HK-2 (cell line): Measurements from ENCODE around the gene TRMU.

Source experiments
- DNase-seq: peaks from one replicate; pipeline ENCODE4 v3.0.0-alpha.2; 2018; ENCODE audit not compliant: unreplicated experiment

TRMU gene

DNA sequence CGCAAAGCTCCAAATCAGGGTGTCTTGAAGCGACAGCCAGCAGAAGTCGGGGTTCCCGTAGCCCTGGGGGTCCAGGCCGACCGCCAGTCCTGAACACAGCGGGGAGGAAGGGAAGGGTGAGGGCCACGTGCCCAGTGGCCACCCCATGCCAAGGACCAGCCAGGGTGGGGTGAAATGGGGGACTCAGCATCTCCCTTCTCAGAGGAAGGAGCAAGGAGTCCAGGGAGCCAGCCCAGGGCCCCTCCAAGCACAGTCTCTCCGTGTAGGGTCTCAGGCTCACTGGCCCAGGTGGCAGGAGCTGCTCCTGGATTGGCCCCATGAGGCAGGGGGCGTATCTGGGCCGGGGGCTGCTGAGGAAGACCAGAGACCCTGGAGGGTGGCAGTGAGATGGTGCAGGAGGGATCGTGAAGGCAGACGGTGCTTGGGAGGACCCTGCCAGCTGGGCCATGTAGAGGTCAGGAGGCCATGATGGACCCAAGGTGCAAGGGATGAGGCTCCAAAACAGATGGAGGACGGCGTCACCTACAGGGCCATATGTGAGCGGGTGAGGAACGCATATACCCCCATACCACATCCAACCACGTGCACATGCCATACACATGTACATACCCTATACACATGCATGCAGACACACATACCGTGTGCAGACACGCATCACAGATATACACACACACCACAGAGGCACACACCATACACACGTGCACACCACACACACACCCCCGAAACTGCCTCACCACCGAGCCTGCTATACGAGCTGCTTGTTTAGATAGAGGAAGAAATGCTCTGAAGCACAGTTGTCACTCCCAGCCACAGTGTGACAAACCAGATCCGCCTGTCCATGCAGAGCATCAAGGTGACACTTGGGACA lies 34.4 kb downstream of the TRMU start:
- DNase-seq, result no peak

DNA sequence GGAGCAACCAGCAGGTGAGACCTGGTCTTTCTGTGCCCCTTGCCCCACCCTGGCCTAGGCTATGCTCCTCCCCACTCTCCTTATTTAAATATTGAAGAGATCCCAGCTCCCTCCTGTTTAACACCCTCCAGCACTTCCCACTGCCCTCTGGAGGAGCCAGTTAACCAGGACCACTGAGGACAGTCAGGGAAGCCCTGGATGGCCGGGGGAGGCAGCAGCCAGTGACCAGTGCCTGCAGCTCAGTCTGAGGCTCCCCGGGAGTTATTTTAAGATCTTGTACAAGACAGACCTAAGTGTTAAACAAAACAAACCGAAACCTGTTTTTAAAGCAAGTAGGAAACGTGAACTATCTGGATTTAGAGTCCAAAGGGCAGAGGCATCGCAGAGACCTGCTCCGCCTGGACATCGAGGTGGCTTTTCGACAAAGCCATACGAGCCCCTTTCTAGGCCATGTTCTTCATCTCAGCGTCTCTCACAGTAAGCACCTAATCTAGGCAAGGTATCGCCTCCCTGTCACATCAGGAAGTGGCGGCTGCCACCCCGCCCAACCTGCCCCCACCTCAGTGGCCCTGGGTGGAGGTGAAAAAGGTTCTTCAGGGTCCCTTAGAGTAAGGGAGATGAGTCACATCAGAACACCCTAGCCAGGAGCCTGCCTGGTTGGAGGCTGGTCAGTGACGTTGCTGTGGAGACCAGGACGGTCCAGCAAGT lies 35.2 kb downstream of the TRMU start:
- DNase-seq, result no peak

DNA sequence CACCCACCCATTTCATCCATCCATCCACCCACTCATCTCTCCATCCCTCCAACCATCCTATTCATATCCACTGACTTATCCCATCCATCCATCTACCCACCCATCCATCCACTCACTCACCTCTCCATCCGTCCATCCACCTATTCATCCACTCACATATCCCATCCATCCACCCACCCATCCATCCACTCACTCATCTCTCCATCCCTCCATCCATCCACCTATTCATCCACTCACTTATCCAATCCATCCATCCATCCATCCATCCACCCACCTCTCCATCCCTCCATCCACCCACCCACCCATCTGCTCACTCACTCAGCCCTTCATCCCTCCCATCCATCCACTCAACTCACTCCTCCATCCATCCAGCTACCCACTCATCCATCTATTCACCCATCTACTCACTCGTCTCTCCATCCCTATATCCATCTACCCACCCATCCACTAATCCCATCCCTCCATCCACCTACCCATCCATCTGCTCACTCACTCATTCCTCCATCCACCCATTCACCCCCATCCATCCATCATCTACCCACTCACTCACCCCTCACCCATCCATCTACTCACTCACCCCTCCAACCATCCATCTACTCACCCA lies 36.2 kb downstream of the TRMU start:
- DNase-seq, result no peak

DNA sequence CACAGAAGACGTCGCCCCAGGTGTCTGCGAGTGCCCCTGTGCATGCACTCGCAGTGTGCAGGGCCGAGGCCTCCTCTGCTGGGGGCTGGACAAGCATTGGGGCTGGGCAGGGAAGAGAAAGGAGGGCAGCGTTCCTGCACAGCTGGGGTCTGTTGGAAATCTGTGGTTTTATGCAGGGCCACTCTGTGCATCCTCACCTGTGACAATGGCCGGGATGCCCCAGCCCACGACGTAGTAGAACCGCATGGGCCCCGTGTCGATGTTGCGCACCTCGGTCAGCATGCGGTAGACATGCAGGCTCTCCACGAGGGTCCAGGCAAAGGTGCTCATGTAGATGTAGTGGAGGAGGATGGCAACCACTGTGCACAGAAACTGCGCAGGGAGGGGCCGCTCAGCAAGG lies 37.2 kb downstream of the TRMU start:
- no peak for DNase-seq

DNA sequence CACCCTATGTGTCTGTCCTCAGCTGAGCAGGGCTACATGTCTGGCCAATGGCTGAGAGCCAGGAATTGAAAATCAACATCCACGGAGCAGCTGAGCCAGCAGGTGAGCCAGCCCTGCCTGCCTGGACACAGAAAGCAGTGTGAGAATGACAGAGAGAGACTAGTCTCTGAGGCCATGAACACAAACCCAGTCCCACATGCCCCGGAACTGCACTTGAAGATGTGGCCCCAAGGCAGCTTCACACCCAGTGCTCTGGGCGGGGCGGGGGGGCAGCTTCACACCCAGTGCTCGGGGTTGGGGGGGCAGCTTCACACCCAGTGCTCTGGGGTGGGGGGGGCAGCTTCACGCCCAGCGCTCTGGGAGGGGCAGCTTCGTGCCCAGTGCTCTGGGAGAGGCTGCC lies 37.6 kb downstream of the TRMU start:
- no peak for DNase-seq

DNA sequence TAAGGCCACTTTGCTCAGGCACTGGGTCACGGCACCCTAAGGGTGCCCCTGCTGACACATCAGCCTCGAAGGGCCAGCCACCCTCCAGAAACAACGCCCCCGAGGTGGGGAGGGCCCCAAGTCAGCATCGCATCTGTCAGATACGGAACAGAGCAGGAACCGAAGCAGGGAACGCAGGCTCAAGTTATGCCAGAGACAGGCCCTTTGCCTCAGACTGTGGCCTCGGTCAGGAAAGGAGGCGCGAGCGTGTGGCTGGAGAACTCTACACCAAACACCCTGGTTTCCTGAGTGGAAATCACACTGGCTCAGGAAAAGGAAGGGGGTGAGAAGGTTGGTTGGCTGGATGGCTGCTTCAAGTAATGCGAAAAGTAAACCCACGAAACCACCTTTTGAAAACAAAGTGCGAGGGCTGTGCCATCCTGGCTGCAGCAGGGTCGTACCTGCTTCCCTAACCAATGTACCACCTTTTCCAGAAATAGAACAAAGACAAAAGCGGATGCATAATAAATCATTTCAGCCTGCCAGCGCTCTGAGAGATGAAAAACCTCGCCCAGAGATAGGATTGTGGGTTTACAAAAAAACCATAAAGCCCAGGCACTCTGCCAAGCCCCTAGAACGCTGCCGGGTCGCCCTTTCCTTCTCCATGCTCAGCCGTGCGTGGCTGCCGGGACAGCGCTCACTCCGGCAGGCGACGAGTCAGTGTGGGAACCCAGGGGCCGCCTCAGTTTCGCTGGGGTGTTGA lies 38.6 kb downstream of the TRMU start:
- DNase-seq, result peak; percentile 80

DNA sequence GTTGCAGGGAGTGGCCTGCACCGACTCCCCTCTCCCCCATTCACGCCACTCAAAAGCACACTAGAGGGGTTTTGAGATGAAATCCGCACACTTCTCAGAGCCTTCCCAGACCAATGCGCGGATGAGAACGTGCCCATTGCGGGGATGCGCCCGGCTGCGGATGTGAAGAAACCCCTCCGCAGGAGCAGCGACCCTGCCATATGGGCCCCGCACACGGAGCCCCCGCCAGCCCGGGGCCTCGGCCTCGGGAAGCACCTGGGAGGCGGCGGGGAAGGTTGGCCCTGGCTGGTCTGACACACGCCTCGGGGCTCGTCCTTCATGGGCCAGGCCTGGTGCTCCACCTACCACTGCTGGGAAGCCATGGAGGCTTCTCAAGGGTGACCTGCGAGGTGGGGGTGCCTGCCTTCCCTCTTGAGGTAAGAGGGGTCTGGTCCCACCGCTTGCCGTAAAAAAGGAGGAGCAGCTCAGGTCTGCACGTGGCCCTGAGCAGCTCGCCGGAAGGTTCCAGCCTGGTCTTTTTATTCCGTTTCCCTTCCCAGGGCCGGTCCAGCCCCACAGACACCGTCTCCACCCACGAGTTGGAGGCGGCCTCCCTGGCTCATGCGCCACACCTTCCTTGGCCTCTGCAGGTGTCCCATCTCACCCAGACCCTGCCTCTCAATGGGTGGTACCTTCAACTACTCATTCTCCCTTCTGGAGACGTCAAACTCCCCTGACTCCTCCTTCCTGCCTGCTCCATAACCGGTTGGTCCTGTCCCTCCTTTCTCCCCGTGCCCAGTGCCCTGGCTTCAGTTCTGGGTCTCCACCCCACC lies 39.4 kb downstream of the TRMU start:
- DNase-seq, result no peak

DNA sequence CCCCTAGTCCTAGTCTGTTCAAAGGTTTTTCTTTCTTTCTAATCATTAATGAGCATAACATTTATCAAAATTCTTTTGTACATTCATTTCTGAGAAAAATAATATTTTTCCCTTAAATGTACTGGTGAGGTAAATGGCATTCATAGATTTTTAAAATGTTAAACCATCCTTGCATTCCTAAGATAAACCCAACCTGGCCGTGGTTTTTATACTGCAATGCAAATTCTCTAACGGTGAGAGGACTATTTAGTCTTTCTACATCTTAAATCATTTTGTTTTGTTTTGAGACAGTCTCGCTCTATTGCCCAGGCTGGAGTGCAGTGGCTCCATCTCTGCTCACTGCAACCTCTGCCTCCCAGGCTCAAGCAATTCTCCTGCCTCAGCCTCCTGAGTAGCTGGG lies 40.6 kb downstream of the TRMU start:
- DNase-seq, result no peak

DNA sequence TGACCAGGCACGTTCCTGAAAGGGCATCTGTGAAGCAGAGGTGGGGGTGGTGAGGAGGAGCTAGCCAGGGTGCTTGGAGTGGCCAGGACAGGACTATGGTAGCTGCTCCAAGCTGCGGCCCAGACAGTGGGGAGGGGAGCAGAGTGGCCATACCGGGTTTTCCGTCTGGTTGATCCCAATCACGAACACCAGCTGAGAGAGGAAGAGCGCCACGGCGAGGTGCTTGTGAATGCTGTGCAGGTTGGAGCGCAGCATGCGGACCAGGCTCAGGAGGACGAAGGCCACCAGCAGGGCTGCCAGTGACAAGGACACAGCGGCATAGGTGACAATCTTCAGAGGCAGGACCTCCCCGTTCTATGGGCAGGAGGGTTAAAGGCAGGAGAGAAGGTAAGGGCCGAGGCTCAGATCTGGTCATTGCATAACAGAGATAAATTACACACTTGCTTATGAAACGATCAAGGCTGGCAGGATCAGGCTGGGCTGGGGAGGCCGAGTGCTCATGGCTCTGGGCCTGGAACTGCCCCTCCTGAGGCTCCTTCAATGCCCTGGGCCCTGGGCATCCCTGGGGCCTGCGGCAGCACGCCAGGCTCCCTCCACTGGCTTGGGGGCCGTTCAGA lies 41.5 kb downstream of the TRMU start:
- no peak for DNase-seq

DNA sequence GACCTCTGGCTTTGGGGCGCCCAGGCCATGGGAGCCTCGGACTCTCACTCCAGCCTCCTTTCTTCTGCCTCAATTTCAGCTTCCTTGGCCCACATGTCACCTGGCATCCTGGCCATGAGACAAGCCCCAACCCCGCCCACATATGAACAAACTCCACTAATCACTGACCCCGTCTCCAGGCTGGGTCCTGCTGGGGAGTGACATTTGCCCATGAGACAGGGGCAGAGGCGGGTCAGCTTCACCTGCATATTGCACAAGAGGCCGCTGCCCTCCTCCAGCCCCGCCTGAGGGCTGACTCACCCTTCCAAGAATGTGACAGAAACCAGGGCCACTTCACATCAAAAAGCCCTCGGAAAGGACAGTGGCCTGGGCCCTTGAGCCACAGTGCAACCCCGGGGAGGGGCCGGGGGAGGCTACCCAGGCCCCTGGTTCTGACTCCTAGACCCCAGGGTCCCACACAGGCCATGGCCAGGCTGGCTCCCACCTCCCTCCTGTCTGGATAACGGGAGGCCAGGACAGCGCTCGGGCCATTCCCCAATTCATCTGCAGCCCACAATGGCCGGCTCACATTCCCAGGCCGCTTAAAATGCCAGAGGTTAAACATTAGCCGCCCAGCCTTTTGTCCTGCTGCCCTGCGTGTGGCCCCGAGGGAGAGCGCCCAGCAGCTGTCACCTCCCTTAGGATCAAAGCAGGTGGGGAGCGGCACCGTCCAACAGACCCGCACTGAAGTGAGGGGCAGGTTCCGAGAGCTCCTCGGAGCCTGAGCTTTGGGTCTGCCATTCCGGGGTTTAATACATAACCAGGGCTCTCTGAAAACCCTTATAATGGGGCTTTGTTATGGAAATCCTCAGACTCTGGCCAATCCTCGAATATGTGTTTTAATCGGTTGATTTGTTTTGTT lies 42.3 kb downstream of the TRMU start:
- DNase-seq, result peak; percentile 85

DNA sequence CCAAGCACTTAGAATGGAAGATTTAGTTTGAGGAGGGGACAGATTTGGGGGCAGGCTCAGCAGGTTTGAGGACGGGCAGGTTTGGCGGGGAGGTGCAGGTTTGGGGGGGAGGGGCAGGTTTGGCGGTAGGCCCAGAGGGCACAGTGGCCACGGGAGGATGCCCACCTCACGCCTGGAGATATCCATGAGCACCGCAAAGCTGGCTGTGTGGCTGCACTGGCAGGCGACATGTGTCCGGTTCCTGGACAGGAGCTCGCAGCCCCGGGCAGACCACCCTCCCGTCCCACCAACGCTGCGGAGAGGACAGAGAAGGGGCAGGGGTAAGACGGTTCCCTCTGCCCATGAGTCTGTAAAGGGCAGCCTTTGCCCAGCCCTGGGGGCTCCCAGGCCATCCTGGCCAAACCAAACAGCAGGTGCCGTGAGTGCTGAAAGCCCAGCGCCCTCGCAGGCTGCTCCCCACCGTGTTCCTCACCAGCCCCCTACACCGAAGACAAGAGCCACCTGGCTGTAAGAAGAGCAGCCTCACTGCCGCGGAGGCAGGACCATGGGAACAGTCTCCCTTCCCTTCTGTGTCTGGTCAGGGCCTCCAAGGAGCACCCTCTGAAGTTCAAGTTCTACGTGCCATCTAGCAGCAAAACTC lies 43.0 kb downstream of the TRMU start:
- DNase-seq, result no peak

DNA sequence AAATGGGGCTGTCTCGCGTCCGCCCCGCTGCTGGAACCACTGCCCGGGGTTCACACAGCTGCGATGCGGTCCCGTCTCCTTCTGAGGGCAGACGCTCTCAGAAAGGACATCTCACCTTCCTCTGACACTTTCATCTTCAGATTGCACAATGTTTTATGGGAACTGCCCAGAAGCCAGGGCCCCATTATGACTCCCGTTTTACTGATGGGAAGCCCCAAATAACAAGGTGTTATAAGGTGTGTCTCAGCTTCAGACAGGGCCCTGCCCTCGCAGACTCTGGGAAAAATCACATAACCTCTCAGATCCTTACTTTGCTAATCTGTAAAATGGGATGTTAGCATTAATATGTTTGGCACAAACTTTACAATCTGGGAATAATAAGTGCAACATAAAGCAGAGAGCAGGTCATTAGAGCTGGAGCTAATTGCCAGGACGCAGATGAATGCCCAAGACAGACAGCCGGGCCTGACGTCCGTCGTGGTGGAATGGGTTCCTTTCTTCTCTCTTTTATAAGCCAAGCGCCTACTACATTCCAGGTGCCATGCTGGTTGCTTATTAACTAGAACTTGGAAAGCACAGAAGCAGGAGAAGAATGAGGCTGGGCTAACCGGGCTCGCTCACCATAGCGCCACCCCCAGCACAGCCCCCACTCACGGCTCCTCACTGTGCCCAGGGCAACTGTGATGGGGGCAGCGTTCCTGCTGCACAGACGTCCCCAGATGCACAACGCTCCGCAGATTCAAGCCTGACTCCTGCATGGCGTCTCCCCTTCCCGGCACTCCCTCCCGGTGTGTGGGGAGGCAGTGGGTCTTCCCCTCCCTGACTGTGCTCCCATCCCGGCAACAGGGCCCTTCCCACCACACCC lies 43.8 kb downstream of the TRMU start:
- peak; percentile 48 for DNase-seq

DNA sequence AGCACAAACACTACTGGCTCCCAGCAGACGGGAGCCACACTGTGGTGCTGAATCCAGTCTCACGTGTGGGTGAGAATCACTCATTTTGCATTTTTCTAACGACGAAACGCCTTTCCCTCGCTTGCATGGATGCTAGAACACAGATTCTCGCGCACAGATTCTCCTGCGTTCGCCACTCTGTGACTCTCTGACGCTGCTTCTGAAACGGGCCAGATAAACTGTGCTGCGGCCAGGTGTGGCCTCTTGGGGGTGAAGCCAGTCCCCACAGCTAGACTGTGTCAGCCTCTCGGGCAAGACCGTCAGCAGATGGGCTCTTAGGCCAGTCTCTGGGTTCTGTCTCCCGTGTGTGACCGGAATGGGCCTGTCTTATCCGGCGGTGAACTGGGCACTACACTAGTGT lies 44.6 kb downstream of the TRMU start:
- DNase-seq, result no peak

DNA sequence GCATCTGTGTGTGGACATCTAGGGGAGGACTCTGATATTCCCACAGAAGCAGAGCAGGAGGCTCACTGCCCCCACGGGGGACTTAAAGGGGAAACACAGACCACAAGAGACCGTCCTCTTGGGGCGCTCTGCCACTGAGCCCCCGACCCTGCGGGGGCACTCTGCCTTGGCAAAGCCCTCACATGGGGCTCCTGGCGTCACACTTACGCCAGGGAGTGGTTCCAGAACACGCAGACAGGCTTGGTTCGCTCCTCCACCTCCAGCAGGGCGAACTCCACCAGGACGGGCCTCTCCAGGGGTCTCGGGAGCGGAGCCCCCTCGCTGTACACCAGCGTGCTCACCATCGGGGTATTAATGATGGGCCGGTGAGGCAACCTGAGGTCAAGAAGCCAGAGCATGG lies 45.1 kb downstream of the TRMU start:
- DNase-seq, result no peak

DNA sequence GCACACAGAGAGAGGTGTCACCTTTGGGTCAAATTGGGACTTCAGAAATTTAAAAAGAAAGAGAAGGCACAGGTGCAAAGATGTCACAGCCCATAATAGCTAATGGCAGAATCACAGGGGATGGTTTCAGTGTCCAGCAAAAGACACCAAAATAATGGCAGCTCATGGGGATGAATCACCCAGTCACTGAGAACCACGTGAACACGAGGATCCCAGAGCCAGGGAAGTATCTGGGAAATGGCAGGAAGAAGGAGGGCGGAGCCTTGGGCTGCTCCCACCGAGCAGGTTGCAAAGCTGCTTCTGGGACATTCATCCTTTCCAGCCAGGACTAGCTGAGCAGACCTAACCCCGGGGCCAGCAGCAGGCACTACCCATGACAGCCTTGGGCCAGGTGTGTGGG lies 45.6 kb downstream of the TRMU start:
- peak; percentile 54 for DNase-seq

DNA sequence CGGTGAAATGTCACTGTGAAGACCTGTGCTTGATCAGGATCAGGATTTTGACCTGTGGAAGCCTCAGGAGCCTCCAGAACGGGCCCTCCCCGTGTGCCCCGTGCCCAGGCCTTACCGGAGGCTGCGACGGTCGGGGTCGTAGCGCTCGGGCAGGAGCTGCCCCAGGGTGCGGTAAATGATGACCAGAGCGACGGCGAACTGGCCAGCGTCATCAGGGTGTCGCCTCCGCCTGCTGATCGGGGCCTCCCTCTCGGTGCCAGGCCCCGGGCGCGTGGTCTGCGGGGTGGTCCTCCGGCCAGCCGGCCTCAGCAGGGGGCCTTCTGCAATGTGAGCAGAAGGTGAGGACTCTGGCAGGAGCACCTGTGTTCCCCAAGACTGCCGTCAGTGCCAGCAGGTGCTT lies 46.2 kb downstream of the TRMU start:
- DNase-seq, result no peak

DNA sequence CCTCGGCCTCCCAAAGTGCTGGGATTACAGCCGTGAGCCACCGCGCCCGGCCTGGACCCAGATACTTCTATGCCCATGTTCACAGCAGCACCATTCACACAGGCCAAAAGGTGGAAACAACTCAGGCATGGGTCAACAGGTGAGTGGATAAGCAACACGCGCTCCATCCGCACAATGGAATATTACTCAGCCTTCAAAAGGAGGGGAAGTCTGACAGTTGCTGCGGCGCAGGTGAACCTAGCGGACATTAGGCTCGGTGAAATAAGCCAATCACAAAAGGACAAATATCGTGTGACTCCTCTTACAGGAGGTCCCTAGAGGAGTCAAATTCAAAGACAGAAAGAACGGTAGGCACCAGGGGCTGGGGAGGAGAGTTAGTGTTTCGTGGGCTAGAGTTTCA lies 47.0 kb downstream of the TRMU start:
- DNase-seq, result no peak

DNA sequence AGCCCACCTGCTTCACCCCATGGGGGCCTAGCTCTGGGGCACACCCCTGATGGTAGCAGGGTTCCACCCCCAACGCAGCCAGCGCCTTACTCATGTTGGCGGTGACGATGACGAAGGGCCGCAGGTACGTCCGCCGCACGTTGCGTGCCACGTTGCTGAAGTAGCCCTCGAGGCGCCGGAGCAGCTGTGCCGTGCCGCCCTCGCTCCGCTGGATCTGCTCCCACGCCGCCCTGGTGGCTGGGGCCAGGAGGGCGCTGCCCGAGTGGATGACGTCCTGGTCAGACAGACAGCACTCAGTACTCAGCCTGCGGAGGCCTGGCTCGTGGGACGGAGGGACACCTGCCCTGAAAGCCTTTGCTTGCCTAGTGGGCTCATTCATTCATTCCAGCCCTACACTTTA lies 50.8 kb downstream of the TRMU start:
- DNase-seq, result no peak
